COR-L47 (cell line): ENCODE measurements around the gene DRD5.
A peak's percentile ranks its signal among the peaks of the same experiment; 100 is the strongest.
"Not testable (repeated sequence)": the region's sequence is repeated elsewhere in the genome, so short reads cannot be mapped to it uniquely, and the experiment has no call there.

Experiments used
- DNase-seq: peaks from one replicate; lab custom pipeline; 2025; lab: John Stamatoyannopoulos, UW

Gene DRD5

DNA sequence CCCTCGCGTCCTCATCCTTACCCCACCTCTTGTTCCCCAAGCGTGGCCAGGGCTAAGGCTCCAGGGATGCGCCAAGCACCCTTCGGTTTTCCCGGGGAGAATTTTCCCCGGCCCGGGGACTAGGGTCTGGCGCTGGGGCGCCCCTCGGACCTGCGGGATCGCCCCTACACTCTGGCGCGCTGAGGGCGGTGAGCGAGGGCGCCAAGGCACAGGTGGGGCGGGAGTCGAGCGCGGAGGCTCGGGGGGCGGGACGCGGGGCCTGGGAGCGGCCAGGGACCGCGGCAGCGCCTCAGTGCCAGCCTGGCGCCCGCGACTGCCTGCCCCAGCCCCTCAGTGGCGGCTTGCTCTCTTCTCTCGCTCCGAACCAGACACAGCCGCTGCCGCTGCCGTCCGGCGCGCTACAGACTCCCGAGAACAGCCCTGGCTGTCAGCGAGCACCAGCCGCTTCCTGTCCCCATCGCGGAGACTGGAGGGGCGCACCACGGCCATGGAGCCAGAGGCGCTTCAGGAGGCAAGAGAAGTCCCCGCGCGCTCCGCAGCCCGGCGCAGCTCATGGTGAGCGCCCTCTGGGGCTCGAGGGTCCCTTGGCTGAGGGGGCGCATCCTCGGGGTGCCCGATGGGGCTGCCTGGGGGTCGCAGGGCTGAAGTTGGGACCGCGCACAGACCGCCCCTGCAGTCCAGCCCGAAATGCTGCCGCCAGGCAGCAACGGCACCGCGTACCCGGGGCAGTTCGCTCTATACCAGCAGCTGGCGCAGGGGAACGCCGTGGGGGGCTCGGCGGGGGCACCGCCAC is at the start of gene DRD5:
Gene DRD5 (plus strand): TSS at position 292 of the 793 bp plus-strand sequence. CDS start 396 bp downstream, at position 688.
- DNase-seq: no peak

DNA sequence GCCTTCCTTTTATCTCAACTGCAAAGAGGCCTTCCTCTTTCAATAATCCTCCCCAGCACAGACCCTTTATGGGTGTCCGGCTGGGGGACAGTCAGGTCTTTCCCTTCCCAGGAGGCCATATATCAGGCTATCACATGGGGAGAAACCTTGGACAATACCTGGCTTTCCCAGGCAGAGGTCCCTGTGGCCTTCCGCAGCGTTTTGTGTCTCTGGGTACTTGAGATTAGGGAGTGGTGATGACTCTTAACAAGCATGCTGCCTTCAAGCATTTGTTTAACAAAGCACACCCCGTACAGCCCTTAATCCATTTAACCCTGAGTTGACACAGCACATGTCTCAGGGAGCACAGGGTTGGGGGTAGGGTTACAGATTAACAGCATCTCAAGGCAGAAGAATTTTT is 49.2 kb upstream of the DRD5 start:
- not testable (repeated sequence) for DNase-seq

DNA sequence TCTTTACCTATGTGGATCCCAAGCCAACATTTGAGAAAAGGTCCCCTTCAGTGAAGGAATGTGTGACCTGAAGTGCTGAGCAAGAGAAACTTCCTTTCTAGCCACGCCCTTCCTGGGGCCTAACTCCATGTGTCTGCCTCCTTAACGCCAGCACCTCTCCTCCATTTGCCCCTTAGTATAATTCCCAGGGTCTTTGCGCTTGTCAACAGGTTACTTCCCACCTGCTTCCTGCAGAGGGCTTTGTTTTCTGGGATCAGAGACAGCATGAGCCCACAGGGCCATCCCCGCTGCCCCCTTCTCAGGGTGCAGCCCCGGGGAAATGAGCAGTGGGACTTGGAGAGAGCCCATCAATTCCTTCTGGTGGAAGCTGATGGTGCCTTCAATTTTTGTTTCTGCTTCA is 45.9 kb upstream of the DRD5 start:
- no peak for DNase-seq

DNA sequence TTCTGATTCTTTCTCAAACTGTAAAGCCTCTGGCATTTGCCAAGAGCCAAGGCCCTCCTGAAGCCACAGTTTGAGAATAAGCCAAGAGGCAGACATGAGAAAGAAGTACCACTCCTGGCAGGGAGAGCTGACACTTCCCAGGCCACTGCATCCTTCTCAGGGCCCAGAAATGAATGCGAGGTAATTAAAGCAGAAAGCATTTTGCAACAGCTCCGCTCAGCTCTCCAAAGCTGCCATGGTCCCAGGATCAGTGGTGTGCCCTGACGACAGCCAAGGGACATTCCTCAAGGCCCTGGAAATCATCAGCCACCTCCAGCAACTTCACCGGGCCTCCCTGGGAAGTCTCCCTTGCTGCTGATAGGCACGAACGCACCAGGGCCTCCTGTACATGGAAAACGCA is 44.2 kb upstream of the DRD5 start:
- not testable (repeated sequence) for DNase-seq

DNA sequence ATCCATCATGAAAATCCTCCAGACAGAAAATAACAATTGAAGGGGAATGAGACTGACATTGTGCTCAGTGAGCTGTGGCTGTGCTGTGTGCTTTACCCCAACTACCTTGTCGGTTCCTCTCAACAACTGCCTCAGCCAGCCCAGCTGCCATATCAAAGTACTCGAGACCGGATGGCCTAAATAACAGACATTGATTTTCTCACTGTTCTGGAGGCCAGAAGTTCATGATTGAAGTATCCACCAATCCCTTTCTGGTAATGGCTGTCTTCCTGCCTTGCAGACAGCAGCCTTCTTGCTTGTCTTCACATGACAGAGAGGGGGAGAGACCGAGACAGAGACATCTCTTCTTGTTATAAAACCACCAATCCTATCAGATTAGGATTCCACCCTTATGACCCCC is 37.6 kb upstream of the DRD5 start:
- DNase-seq: not testable (repeated sequence)

DNA sequence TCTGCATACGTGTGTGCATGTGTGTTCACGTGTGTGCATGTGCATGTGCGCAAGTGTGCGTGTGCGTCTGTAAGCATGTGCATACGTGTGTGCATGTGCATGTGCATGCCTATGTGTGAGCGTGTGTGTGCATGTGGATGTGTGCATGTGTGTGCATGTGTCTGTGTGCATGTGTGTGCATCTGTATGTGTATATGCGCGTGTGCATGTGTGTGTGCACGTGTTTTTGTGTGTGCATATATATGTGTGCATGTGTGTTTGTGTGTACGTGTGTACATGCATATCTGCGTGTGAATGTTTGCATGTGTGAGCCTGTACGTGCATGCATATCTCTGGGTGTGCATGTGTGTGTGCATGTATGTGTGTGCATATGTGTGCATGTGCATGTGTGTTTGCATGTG is 35.7 kb upstream of the DRD5 start:
- DNase-seq: no peak

DNA sequence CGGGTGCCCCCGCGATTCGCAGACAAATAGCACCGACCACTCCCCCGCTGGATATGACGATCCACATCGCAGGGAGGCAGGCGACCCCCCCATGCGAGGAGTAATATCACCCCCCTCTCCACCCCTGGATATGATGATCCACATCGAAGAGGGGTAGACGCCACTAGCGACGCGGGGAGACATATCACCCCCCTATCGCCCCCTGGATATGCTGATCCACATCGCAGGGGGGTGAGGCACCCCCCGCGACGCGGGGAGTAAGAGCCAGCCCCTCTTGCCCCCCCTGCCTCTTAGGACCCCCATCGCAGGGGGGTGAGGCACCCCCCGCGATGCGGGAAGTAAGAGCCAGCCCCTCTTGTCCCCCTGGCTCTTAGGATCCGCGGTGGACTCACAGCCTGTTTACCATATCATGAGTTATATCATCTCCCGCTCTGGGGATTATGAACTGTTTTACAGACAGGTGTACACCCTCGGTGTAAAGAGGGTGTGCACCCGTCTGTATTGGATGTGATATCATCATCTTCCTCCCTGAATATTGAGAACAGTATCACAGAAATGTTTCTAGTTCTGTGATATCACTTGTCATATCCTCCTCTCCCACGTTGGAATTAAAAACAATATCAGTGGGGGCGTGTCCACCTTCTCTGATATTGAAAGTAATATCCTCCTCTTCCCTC is 22.7 kb upstream of the DRD5 start:
- no peak for DNase-seq

DNA sequence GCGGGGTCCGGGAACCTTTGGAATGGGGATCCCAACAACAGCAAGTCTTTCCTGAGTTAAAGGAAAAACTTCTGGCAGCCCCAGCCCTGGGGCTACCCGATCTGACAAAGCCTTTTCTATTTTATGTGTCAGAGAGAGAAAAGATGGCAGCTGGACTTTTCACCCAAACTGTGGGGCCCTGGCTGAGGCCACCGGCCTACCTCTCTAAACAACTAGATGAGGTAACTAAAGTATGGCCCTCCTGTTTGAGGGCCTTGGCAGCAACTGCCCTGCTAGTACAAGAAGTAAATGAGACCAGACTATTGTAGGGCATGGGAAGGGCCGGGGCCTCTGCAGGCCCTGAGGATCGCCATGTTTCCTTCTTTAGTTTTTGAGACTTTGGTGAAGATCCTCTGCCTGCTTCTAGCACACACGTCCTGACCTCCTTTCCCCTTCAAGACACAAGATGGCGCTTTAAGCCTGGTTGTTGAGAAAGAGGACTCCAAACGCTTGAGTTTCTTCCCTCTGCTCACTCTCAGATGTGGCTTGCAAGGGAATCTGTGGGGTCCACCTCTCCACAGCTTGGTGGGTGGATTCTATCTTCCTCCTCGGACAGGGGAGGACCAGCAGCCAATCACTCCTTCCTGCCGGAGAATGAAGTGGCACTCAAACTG is 18.5 kb upstream of the DRD5 start:
- DNase-seq: peak; percentile 77

DNA sequence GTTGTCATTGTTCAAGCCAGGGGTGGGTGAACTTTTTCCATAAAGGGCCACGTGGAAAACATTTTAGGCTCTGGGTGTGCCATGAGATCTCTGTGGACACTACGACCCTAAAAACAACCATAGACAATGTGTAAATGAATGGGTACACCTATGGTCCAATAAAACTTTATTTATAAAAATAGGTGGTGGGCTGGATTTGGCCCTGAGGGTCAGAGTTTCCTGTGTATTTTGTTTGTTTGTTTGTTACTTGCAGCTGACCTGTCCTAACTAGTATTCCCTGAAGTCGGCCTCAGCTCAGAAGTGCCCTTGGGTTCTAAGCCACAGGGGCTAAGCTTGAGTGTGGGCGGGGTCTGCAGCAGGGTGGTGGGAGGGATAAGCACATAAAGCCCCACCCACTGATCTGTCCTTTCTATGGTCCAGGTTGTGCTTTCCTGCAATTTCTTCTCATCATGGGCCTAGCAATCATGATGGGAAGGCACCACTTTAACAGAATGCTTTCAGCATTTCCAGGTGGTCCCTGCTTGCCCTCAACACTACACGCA is 17.2 kb upstream of the DRD5 start:
- DNase-seq: no peak

DNA sequence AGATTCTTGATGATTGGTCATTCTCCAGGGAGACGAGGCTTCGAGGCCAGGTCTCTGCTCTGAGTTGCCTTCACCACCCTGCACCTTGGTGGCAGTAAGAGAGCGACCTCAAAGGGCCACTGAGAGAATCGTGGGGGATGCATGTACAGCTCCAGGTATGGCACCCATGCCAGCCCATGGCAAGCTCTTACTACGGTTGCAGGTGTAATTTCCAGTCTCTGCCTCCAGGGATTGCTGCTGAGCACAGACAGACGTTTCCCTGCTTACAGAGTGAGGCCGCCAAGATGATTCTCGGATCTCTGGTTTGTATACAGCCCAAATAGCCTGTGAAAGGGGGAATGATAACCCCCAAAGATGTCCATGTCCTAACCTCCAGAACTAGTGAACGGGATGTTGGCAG is 16.3 kb upstream of the DRD5 start:
- DNase-seq: no peak

DNA sequence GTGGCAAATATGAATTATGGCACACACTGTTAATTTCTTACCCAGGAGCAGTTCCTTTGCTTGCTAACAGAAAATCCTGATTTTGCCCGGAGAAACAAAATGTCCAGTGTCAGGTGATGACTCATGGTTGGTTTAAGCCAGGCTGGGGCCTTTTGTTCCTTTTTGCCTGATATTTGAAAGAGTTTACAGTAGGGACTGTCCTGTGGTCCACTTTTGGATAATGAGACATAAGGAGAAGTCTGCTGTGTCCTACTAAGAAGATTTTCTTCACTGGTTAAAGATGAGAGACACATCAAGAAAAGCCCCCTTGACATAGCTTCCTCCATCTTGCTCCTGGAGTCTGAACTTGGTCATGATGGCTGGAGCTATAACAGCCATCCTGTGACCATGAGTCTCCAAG is 12.1 kb upstream of the DRD5 start:
- DNase-seq: no peak

DNA sequence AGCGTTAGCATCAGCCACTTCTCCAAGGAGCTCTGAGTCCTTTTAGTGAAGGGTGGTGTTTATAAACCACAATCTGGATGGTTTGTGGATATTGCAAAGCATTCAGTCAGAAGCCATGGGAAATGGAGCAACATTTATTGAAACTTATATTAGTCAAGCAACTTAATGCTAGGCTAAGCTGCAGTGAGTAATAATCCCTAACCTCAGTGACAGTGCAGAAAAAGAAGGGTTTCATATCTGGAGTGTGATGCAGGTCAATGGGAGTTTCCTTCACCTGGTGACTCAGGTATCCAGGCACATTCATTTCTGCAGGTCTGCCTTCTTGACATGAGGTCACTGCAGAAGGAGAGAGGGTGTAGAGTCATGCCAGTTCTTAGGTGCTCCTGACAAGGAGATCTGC is 10.4 kb upstream of the DRD5 start:
- no peak for DNase-seq

DNA sequence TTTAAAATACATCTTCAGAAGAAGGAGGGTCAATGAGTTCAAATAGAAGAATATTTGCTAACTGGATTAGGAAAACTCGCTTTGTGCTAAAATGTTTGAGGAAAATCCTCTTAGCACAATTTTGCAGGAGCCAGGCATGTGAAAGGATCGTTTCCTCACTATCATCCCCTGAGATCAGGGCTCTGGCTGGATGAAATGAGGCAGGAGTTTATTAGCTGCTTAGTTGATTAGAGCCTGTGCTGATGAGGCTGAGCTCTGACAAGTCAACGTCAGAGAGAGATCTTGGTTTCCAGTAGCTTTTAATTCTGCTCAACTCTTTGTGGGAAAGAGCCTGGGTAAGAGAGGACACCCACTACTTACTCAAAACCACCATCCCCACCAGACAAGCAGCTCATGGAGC is 8.0 kb upstream of the DRD5 start:
- no peak for DNase-seq

DNA sequence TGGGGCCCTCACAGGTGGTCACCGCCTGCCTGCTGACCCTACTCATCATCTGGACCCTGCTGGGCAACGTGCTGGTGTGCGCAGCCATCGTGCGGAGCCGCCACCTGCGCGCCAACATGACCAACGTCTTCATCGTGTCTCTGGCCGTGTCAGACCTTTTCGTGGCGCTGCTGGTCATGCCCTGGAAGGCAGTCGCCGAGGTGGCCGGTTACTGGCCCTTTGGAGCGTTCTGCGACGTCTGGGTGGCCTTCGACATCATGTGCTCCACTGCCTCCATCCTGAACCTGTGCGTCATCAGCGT is 652 bp downstream of the DRD5 start:
- no peak for DNase-seq

DNA sequence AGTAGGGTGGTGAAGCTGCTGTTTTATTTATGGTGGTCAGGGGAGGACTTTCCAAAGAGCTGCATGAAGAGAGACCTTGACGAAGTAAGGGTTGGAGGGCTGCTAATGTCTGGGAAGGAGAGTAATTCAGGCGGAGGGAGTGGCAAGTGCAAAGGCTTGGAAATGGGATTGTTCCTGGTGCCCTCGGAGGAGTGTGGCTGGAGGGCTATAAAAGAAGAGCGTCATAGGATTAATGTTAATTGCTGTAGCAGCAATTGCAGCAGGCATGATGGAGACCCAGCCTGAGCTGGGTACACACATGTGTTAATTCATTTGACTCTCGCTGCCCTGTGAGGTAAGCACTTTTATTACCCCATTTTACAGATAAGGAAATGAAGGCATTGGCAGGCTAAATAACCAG is 4.5 kb downstream of the DRD5 start:
- DNase-seq: not testable (repeated sequence)

DNA sequence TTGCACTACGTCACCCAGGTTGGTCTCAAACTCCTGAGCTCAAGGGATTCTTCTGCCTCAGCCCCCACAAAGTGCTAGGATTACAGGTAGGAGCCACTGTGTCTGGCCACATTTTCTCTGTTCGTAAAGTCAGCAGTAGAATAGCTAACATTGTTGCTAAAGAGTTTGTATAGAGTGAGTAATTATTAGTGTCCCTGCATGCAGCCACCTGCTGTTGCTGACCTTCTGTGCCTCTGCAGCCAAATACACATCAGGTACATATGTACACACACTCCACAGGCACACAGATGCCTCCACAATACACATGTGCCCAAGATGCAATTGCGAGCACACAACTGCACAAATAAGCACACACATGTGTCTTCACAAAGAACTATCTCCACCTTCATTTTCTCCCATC is 10.9 kb downstream of the DRD5 start:
- no peak for DNase-seq

DNA sequence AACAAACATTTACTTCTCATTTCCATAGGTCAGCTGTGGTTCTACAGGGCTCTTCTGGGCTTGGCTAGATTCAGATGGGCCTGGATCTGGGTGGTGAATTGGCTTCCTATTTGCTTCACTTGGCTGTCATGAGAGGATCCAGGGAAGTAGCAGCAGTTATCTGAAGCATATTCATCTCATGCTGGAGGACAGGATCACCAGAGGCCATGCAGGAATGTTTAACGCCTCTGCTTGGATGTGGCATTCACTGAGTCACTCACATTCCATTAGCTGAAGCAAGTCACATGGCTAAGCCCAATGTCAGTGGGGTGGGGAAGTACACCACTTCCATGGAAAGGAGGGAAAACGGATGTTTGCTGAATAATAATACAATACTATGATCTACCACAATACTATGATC is 15.2 kb downstream of the DRD5 start:
- not testable (repeated sequence) for DNase-seq

DNA sequence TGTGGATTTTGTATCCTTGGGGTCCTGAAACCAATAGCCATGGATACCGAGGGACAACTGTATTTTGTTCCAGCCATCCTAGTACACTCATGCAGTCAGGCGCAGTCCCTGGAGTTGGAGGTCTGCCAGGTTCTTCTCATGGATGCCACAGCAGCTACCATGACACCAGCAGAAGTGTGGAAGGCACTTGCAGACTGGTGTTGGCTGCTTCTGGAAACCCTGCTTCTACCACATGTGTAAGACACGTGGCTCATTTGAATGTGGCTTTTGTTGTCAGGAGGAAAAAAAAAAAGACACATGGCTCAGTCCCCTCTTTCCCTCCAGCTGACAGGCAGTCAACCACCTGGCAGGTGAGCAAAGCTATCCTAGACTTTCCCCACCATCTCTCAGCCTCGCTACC is 19.4 kb downstream of the DRD5 start:
- DNase-seq: peak; percentile 91

DNA sequence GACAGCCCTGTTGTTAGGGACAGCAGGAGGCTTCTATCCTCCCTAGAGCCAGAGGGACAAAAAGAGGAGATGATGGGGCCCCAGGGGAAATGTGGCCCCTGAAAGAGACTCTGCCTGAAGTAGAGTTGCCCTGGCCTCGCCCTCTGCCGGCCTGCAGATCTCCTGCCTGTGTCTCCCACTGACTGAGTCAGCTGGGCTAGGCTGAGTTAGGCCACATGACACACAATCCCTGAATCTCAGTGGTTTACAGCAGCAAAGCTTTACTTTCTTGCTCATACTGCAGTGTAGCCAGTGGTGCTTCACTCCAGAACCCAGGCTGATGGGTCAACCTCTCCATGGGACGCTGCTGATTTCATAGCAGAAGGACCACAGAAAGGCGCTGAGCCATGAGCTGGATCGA is 23.5 kb downstream of the DRD5 start:
- DNase-seq: no peak

DNA sequence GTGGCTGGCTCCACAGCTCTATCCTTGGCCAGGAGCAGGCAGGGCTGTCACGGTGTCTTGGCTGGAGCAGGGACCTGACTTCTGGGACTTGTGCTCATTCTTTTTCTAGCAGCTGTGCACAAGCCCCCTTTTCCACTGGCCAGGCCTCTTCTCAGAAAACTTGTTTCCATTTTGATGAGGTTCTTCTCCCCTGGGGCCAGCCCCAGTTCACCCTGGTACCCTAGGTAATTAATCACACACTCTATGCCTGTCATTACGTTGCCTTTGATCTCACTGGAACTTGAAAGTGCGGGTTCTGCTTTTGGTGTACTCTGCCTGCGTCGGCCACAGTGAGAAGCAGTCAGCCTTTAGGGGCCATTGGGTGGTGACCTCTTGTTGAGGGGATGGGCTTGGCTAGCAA is 26.6 kb downstream of the DRD5 start:
- DNase-seq: no peak

DNA sequence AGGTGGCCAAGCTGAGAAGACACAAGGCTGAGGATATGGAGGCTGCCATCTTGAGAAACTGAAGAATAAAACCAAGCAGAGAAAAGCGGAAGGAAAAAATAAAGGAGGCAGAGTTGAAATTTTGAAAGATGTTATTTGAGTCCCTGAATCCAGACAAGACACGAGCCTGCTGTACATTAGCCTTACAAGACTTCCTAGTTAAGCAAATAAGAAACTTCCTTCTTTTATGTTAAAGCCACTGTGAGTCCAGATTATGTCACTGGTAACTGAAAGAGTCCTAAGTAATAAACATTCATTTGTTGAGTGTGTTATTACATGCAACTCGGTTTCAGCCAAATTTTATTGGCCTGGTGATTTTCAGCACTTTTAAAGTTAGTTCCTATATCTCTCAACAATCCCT is 30.4 kb downstream of the DRD5 start:
- DNase-seq: no peak

DNA sequence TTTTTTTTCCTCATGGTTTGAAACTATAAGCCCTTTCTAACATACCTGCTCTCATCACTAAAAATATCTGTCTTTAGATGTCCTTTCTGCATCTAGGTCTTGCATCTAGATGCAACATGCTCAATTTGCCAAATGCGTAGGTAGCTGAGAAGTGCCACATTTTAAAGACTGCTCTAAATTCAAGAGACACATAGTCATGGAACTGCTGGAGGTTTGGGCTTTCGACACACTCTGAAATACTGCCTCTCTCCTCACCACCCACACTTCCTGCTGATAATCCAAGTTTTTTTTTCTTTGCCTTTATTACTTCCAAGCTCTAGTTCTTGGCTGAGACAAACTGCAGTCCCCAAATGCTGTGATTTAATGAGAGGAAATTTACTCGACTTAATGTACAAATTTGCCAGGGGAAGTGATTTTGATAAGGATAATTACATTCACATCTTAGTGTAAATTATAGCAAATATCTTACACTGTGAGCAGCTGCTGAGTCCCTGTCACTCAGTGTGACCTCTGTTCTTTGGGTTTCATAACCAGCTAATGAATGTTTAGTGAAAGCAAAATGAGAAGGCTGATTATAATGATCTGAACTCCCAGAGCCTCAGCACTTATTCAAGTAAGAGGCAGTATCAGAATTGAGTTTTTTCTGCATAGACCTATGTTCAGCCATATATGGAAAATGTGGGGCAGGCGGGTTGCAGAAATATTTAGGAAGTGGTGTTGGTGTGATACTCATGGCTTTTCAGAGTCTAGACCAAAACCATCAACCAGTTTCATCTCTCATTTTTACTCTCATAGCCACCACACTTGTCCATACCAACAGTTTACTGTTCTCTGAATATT is 31.3 kb downstream of the DRD5 start:
- no peak for DNase-seq
